SK-N-SH (cell line): ENCODE data around the gene EPDR1. TPM values are rescaled to one million over a fixed set of nuclear protein-coding genes. Genes with fewer than 3 reads are reported as not detected.

Source experiments
- CTCF ChIA-PET: fragments of 300-600, 350-600 bp; formaldehyde crosslinking; extraction: SDS; loops from one replicate; lab custom pipeline; 2021; lab: Yijun Ruan, JAX
- POLR2A ChIA-PET: fragments of 350-600 bp; sonication (Branson Sonifier 250); formaldehyde crosslinking; extraction: SDS; loops from one replicate; lab custom pipeline; 2020; ENCODE audit warnings: antibody characterized with exemption, inconsistent platforms; lab: Yijun Ruan, JAX
- DNase-seq: peaks from one replicate; pipeline ENCODE4 v3.0.0; 2012
- H2AFZ ChIP-seq: fragments of 200-600 bp; sonication (generic); 2 replicates; pipeline ENCODE4 v1.8.1; 2016; ENCODE audit warnings: antibody characterized with exemption, mild to moderate bottlenecking, low read depth
- H3F3A ChIP-seq: fragments of 200-600 bp; sonication (generic); replicated peaks from 2 replicates; pipeline ENCODE3; 2016; ENCODE audit warnings: antibody characterized with exemption, mild to moderate bottlenecking; ENCODE audit not compliant: insufficient read depth
- H3K27ac ChIP-seq, 2 experiments: fragments of 200-500 bp in 1 of 2; fragments of 200-600 bp in 1 of 2; sonication (Bioruptor generic) in 1 of 2; sonication (generic), shearing (Covaris generic) in 1 of 2; 2 replicates each; pipeline versions ENCODE4 v1.5.1 to v1.6.1; 2014 to 2016; ENCODE audit warnings: low read depth in 2 of 2, inconsistent platforms in 1 of 2, low read length in 1 of 2, mild to moderate bottlenecking in 1 of 2, mixed read lengths in 1 of 2
- H3K27me3 ChIP-seq: fragments of 200-600 bp; sonication (generic), shearing (Covaris generic); 2 replicates; pipeline ENCODE4 v1.6.1; 2016; ENCODE audit warnings: mixed run types; ENCODE audit not compliant: insufficient read depth
- H3K36me3 ChIP-seq, 2 experiments: fragments of 200-500 bp in 1 of 2; fragments of 200-600 bp in 1 of 2; sonication (Bioruptor generic) in 1 of 2; sonication (generic) in 1 of 2; replicated peaks in 1 of 2; 2 replicates each; pipeline versions ENCODE3 to v1.5.1; 2014 to 2016; ENCODE audit warnings: low read length in 1 of 2, mild to moderate bottlenecking in 1 of 2; ENCODE audit not compliant: insufficient read depth in 2 of 2, control insufficient read depth in 1 of 2
- H3K4me1 ChIP-seq, 2 experiments: fragments of 200-500 bp in 1 of 2; fragments of 200-600 bp in 1 of 2; sonication (Bioruptor generic) in 1 of 2; sonication (generic), shearing (Covaris generic) in 1 of 2; 2 replicates each; pipeline versions ENCODE4 v1.5.1 to v1.6.1; 2014 to 2016; ENCODE audit warnings: low read depth in 1 of 2, low read length in 1 of 2, mixed run types in 1 of 2; ENCODE audit not compliant: insufficient read depth in 2 of 2, control insufficient read depth in 1 of 2
- H3K4me2 ChIP-seq: fragments of 200-600 bp; sonication (generic), shearing (Covaris generic); 2 replicates; pipeline ENCODE4 v1.6.1; 2017; ENCODE audit warnings: mixed run types
- H3K4me3 ChIP-seq, 2 experiments: fragments of 200-500 bp in 1 of 2; fragments of 200-600 bp in 1 of 2; sonication (Bioruptor generic) in 1 of 2; sonication (generic), shearing (Covaris generic) in 1 of 2; 2 replicates each; pipeline versions ENCODE4 v1.5.1 to v1.8.1; 2014 to 2016; ENCODE audit warnings: low read depth in 2 of 2, inconsistent platforms in 1 of 2, low read length in 1 of 2, mild to moderate bottlenecking in 1 of 2, mixed read lengths in 1 of 2, moderate library complexity in 1 of 2
- H3K79me2 ChIP-seq: fragments of 200-600 bp; sonication (generic); 2 replicates; pipeline ENCODE4 v1.8.1; 2017; ENCODE audit warnings: mild to moderate bottlenecking; ENCODE audit not compliant: insufficient read depth
- H3K9ac ChIP-seq: fragments of 200-600 bp; sonication (generic); 2 replicates; pipeline ENCODE4 v1.6.1; 2017; ENCODE audit warnings: mixed run types
- H3K9me2 ChIP-seq: fragments of 200-600 bp; sonication (generic); 2 replicates; pipeline ENCODE4 v1.6.1; 2017; ENCODE audit warnings: mixed run types
- H3K9me3 ChIP-seq: fragments of 200-600 bp; sonication (generic); 2 replicates; pipeline ENCODE4 v1.6.1; 2017; ENCODE audit warnings: mixed run types, mild to moderate bottlenecking, moderate library complexity
- H4K20me1 ChIP-seq: fragments of 200-600 bp; sonication (generic); 2 replicates; pipeline ENCODE4 v1.6.1; 2017; ENCODE audit warnings: mild to moderate bottlenecking, mixed run types; ENCODE audit not compliant: insufficient read depth
- CTCF ChIP-seq: fragments of 200-600 bp; sonication (generic); IDR thresholded peaks from 2 replicates; pipeline ENCODE4 v1.6.1; 2017; ENCODE audit warnings: antibody characterized with exemption, mild to moderate bottlenecking, moderate library complexity
- EP300 ChIP-seq, 2 experiments: IDR thresholded peaks; 2 replicates each; pipeline versions ENCODE4 v1.4.0 to v1.6.1; 2012; ENCODE audit warnings: borderline replicate concordance in 1 of 2, low read depth in 1 of 2, low read length in 1 of 2
- FOXM1 ChIP-seq: IDR thresholded peaks from 2 replicates; pipeline ENCODE4 v1.4.0; 2012; ENCODE audit warnings: low read depth, mild to moderate bottlenecking
- MAX ChIP-seq: IDR thresholded peaks from 2 replicates; pipeline ENCODE4 v1.4.0; 2012; ENCODE audit warnings: low read depth
- MXI1 ChIP-seq: IDR thresholded peaks from 2 replicates; pipeline ENCODE4 v1.6.1; 2012; ENCODE audit warnings: mild to moderate bottlenecking, low read depth, low read length, improper control_type of control experiment
- NRF1 ChIP-seq: IDR thresholded peaks from 2 replicates; pipeline ENCODE4 v1.6.1; 2012; ENCODE audit warnings: low read depth, mild to moderate bottlenecking, low read length
- REST ChIP-seq: IDR thresholded peaks from 2 replicates; pipeline ENCODE4 v1.6.1; 2012; ENCODE audit warnings: mild to moderate bottlenecking, low read depth, low read length, moderate library complexity
- RFX5 ChIP-seq: IDR thresholded peaks from 2 replicates; pipeline ENCODE4 v1.6.1; 2012; ENCODE audit warnings: mild to moderate bottlenecking, improper control_type of control experiment, low read length
- RXRA ChIP-seq: IDR thresholded peaks from 2 replicates; pipeline ENCODE4 v1.4.0; 2012; ENCODE audit warnings: low read depth, mild to moderate bottlenecking, borderline replicate concordance
- SIN3A ChIP-seq: IDR thresholded peaks from 2 replicates; pipeline ENCODE4 v1.6.1; 2012; ENCODE audit warnings: low read depth, mild to moderate bottlenecking, low read length, moderate library complexity, borderline replicate concordance
- USF2 ChIP-seq: fragments of 150-350 bp; IDR thresholded peaks from 2 replicates; pipeline ENCODE4 v1.6.1; 2017; ENCODE audit warnings: antibody characterized with exemption, low read length, low read depth, borderline replicate concordance
- YY1 ChIP-seq: IDR thresholded peaks from 2 replicates; pipeline ENCODE4 v1.4.0; 2012; ENCODE audit warnings: low read depth, mild to moderate bottlenecking
- WGBS: methylation state at CpG from one replicate; pipeline ENCODE4 v1.1.6; 2017; ENCODE audit warnings: low lambda C conversion rate; 5-methylcytosine and 5-hydroxymethylcytosine counted together
- polyA plus RNA-seq, 3 experiments: library from polyadenylated mRNA; depleted of rRNA; stranded (reverse); fragments of >200 nt; gene quantifications; 2 replicates each; pipeline ENCODE4 v1.2.3, GENCODE V29; 2012

EPDR1 gene
- polyA plus RNA-seq, 1 of the 3 experiments (the other 2 are of a cell fraction) = 7.4 TPM

- no peaks in the 10 kb centered on the region for H3K4me1 ChIP-seq
- H3K27ac ChIP-seq = no peak overlapping the region
- H3F3A ChIP-seq = no peaks in the 10 kb centered on the region
- H2AFZ ChIP-seq = no peak overlapping the region
- H3K4me2 ChIP-seq = no peak overlapping the region
- DNase-seq = no peak
- no peaks in the 10 kb centered on the region for H3K9me3 ChIP-seq
- ChIA-PET CTCF (no interaction called here), POLR2A (no interaction called here)
- no peaks in the 10 kb centered on the region for H3K9me2 ChIP-seq
- no peaks in the 10 kb centered on the region for H3K36me3 ChIP-seq
- no peaks in the 10 kb centered on the region for H3K79me2 ChIP-seq
- no peaks in the 10 kb centered on the region for H3K27me3 ChIP-seq
- TF ChIP-seq REST (no peak), CTCF (no peak), YY1 (no peak), MAX (no peak), NRF1 (no peak), SIN3A (no peak), RFX5 (no peak), EP300 (IDR thresholded peaks at IDR 0.05; ENCODE audit: borderline replicate concordance in 1 of 2, low read depth in 1 of 2, low read length in 1 of 2) (no peak), RXRA (no peak), MXI1 (no peak), USF2 (no peak), FOXM1 (no peak)
- no peaks in the 10 kb centered on the region for H4K20me1 ChIP-seq
- WGBS = 44% methylated on average over 2 of the region's 2 CpGs
- no peak overlapping the region for H3K4me3 ChIP-seq
- no peak overlapping the region for H3K9ac ChIP-seq
Measured at GRCh38 chr7:37960483-37960882, 40.0 kb downstream of the EPDR1 start.
